ENCODE measurements around the gene STMN3. TPM values are rescaled to one million over a fixed set of nuclear protein-coding genes. Genes with fewer than 3 reads are reported as not detected.

STMN3 gene
- total RNA-seq (84.9 TPM), polyA plus RNA-seq (ENCODE audit: insufficient read depth, low read depth, low replicate concordance) (20.6 TPM)
- long read RNA-seq, donor 1, transcript STMN3-201 (5 exons, 2,255 nt): major isoform, 5 of 5 reads
- long read RNA-seq, donor 1, partial matches to known transcripts: 0 of 5 reads
- long read RNA-seq, donor 1, other reads (novel, unspliced or antisense): 0 of 5 reads
- long read RNA-seq, donor 2, transcript STMN3-201 (5 exons, 2,255 nt): major isoform, 18 of 18 reads
- long read RNA-seq, donor 2, partial matches to known transcripts: 0 of 18 reads
- long read RNA-seq, donor 2, other reads (novel, unspliced or antisense): 0 of 18 reads
- long read RNA-seq, donor 3, transcript STMN3-201 (5 exons, 2,255 nt): major isoform, 18 of 18 reads
- long read RNA-seq, donor 3, partial matches to known transcripts: 0 of 18 reads
- long read RNA-seq, donor 3, other reads (novel, unspliced or antisense): 0 of 18 reads
- long read RNA-seq, donor 4, transcript STMN3-201 (5 exons, 2,255 nt): major isoform, 8 of 8 reads
- long read RNA-seq, donor 4, partial matches to known transcripts: 0 of 8 reads
- long read RNA-seq, donor 4, other reads (novel, unspliced or antisense): 0 of 8 reads
- long read RNA-seq, donor 5: 0 reads
- long read RNA-seq, donor 6, transcript STMN3-201 (5 exons, 2,255 nt): major isoform, 8 of 8 reads
- long read RNA-seq, donor 6, partial matches to known transcripts: 0 of 8 reads
- long read RNA-seq, donor 6, other reads (novel, unspliced or antisense): 0 of 8 reads
- long read RNA-seq, donor 7, transcript STMN3-201 (5 exons, 2,255 nt): major isoform, 62 of 131 reads
- long read RNA-seq, donor 7, partial matches to known transcripts: 10 of 131 reads
- long read RNA-seq, donor 7, other reads (novel, unspliced or antisense): 59 of 131 reads
- long read RNA-seq, donor 8, transcript STMN3-201 (5 exons, 2,255 nt): major isoform, 12 of 19 reads
- long read RNA-seq, donor 8, partial matches to known transcripts: 7 of 19 reads
- long read RNA-seq, donor 8, other reads (novel, unspliced or antisense): 0 of 19 reads
- long read RNA-seq, donor 9, transcript STMN3-201 (5 exons, 2,255 nt): major isoform, 8 of 8 reads
- long read RNA-seq, donor 9, partial matches to known transcripts: 0 of 8 reads
- long read RNA-seq, donor 9, other reads (novel, unspliced or antisense): 0 of 8 reads
- long read RNA-seq, donor 10, transcript STMN3-201 (5 exons, 2,255 nt): major isoform, 13 of 13 reads
- long read RNA-seq, donor 10, partial matches to known transcripts: 0 of 13 reads
- long read RNA-seq, donor 10, other reads (novel, unspliced or antisense): 0 of 13 reads

- Histone ChIP-seq H3K36me3 (ENCODE audit: control insufficient read depth in 2 of 3, insufficient read depth in 3 of 3, low read length in 3 of 3) (no peaks in the 10 kb centered on the region), H3K4me1 (ENCODE audit: control insufficient read depth in 2 of 3, insufficient read depth in 2 of 3, low read depth in 1 of 3, low read length in 3 of 3) (peaks cover 0 to 23% (median 5%) of the 10 kb centered on the region in 3 donors), H3K27me3 (ENCODE audit: control insufficient read depth, insufficient read depth, low read length) (no peaks in the 10 kb centered on the region), H3K4me3 (ENCODE audit: low read length in 3 of 3) (peak within 1 kb of the TSS in 2 of 3 donors; percentile 42 to 46), H3K9ac (ENCODE audit: low read length in 3 of 3) (peak within 1 kb of the TSS in 1 of 3 donors; percentile 40), H3K9me3 (ENCODE audit: control insufficient read depth in 2 of 3, insufficient read depth in 1 of 3, low read length in 3 of 3) (no peaks in the 10 kb centered on the region), H3K27ac (ENCODE audit: low read depth in 2 of 2, low read length in 2 of 2) (no peak within 1 kb of the TSS)
- no peak for FAIRE-seq
- intact Hi-C loops (cut with DNase I): no loop called here
- peak; percentile 97 to 98 (median 97) for DNase-seq
- no peak for TF ChIP-seq CTCF (IDR thresholded peaks at IDR 0.05; ENCODE audit: borderline replicate concordance, extremely low read depth, insufficient read depth)
These were observed at the start of gene STMN3 for GRCh38 chr20:63653041-63653973. Gene STMN3, minus strand, starts transcription at chr20:63653424. Its CDS starts 79 bp downstream, at chr20:63653345.

- Histone ChIP-seq H3K36me3 (ENCODE audit: control insufficient read depth in 2 of 3, insufficient read depth in 3 of 3, low read length in 3 of 3) (peaks cover 2 to 28% (median 11%) of the 10 kb centered on the region in 3 donors), H3K4me1 (ENCODE audit: control insufficient read depth in 2 of 3, insufficient read depth in 2 of 3, low read depth in 1 of 3, low read length in 3 of 3) (peaks cover 0 to 13% (median 6%) of the 10 kb centered on the region in 3 donors), H3K4me3 (ENCODE audit: low read length in 3 of 3) (no peak overlapping the region), H3K27ac (ENCODE audit: low read depth in 2 of 2, low read length in 2 of 2) (no peak overlapping the region), H3K27me3 (ENCODE audit: control insufficient read depth, insufficient read depth, low read length) (no peaks in the 10 kb centered on the region), H3K9me3 (ENCODE audit: control insufficient read depth in 2 of 3, insufficient read depth in 1 of 3, low read length in 3 of 3) (no peaks in the 10 kb centered on the region), H3K9ac (ENCODE audit: low read length in 3 of 3) (no peak overlapping the region)
- FAIRE-seq: no peak
- no peak for TF ChIP-seq CTCF (IDR thresholded peaks at IDR 0.05; ENCODE audit: borderline replicate concordance, extremely low read depth, insufficient read depth)
- DNase-seq: peak in 1 of 5 donors; percentile 75
- intact Hi-C loops (cut with DNase I): no loop called here
These were observed 48.9 kb upstream of the STMN3 start for GRCh38 chr20:63702036-63702665.

Measured in kidney (tissue), 22 donors.